Activated CD4-positive, alpha-beta T cell treated with anti-CD3 and anti-CD28 coated beads, Interleukin-2, amount 50 U/mL, for 48 hours (primary cell): ENCODE results near the gene DDI2.
"Not testable (repeated sequence)": the region's sequence is repeated elsewhere in the genome, so short reads cannot be mapped to it uniquely, and the experiment has no call there.

Experiments
- DNase-seq, 2 experiments: peaks; one replicate each; pipeline ENCODE4 v3.0.0-alpha.2; 2020

The DDI2 gene

GRCh38 chr1:15637826-15638225 lies 20.6 kb downstream of the DDI2 start:
- DNase-seq: no peak

- DNase-seq: no peak
These were observed 22.0 kb downstream of the DDI2 start for GRCh38 chr1:15639262-15639661.

DNA sequence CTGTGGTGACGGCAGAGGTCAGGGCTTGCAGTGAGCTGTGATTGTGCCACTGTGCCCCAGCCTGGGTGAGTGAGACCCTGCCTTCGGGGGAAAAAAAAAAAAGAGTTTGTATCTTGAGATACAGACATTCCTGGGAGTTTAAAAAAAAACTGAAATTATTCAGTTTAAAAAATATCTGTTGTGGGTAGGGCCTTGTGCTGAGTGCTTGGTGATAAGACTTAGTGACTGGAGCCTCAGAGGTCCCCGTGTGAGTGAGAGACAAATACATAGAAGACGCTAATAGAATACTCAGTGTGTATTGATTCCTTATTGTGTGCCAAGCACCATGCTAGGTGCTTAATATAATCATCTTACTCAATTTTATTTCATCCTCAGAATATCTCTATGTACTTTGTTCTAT lies 22.7 kb downstream of the DDI2 start:
- DNase-seq: no peak

DNA sequence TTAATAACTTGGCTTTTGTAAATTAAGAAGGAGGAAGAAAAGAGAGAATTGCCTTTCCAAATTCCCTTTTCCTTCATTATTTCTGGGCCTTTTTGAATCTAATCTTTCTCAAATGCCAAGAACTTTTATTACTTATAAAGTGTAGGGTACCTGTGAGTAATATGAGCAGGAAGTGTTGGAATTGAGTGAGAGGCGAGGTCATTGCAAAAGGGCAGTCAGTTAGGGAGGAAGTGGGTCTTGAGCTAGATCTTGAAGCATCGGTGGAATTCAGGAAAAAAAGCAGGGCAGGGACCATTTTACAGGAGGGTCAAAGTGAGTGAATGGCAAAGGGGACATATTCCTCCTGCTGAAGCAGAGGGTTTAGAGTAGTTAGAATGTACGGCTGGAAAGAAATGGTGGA lies 23.4 kb downstream of the DDI2 start:
- no peak for DNase-seq

- DNase-seq: no peak
These were observed 32.7 kb downstream of the DDI2 start for GRCh38 chr1:15649937-15650336.

GRCh38 chr1:15650433-15650832 lies 33.2 kb downstream of the DDI2 start:
- DNase-seq: no peak

DNA sequence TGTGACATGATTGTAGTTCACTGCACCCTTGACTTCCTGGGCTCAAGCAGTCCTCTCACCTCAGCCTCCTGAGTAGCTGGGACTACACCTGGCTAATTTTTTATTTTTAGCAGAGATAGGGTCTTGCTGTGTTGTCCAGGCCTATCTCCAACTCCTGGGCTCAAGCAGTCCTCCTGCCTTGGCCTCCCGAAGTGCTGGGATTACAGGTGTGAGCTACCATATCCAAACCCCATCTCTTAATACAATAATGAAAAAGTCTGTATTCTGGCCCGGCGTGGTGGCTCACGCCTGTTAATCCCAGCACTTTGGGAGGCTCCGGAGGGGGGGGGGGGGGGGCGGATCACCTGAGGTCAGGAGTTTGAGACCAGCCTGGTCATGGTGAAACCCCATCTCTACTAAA lies 34.9 kb downstream of the DDI2 start:
- not testable (repeated sequence) for DNase-seq

DNA sequence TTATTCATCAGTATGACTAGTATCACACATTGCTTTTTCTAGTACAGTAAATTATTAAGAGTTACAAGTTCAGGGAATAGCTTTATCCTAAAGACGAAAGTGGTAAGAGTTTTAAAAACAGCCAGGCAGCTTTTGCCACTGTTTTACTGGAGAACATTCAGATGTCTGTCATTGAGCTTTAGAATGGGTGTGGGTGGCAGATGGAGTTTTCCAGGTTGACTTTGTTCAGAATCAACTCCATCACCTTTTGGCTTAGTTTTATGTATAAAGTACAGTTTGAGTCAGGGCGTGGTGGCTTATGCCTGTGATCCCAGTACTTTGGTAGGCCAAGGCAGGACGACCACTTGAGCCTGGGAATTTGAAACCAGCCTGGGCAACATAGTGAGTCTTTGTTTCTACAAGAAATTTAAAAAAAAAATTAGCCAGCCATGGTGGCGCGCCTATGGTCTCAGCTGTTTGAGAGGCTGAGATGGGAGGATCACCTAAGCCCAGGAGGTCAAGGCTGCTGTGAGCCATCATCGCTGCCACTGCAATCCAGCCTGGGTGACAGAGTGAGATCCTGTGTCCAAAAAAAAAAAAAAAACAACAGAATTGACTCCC lies 36.9 kb downstream of the DDI2 start:
- no peak for DNase-seq

GRCh38 chr1:15656464-15656863 lies 39.2 kb downstream of the DDI2 start:
- DNase-seq: no peak

DNA sequence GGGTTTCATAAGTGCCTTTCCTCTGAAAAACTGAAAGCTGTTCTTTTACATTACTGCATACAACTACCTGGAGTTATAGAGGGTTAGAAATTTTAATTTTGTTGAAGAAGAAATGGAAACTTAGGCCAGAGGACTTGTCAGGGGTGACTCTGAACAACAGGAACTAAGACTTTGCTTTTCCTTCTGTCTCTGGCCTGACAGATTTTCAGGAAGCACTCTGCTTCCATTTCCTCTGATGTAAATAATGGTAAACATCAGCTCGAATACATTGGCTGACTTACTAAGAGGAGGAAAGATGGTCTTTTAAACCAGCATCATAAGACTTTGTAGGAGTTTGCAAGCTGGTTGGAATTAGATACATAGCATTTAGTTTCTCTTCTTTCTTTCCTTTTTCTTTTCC lies 39.8 kb downstream of the DDI2 start:
- no peak for DNase-seq

- DNase-seq: no peak
These were observed 42.9 kb downstream of the DDI2 start for GRCh38 chr1:15660151-15660550.

GRCh38 chr1:15662477-15662876 lies 45.2 kb downstream of the DDI2 start:
- no peak for DNase-seq

- no peak for DNase-seq
These were observed 46.7 kb downstream of the DDI2 start for GRCh38 chr1:15663925-15664324.

GRCh38 chr1:15667362-15667761 lies 50.1 kb downstream of the DDI2 start:
- no peak for DNase-seq

- no peak for DNase-seq
These were observed 51.0 kb downstream of the DDI2 start for GRCh38 chr1:15668089-15668754.

- DNase-seq: no peak
These were observed 51.8 kb downstream of the DDI2 start for GRCh38 chr1:15669074-15669473.

DNA sequence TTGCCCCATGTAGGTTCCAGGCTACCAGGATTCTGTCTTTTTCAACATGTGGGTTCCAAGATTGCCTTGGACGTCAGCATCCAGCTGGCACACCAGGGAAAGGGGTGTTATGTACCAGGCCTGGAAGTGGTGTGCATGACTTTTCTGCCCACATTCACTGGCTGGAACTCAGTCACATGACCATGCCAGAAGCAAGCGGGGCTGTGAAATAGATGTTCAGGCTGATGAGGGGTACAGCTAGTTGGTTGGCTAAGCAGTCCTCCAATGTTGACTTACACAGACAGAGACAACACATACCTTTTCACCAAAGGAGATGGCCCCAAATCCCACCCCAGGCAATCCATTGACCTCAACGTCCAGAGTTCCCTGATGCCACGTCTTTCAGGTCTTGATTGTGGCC lies 52.6 kb downstream of the DDI2 start:
- no peak for DNase-seq

DNA sequence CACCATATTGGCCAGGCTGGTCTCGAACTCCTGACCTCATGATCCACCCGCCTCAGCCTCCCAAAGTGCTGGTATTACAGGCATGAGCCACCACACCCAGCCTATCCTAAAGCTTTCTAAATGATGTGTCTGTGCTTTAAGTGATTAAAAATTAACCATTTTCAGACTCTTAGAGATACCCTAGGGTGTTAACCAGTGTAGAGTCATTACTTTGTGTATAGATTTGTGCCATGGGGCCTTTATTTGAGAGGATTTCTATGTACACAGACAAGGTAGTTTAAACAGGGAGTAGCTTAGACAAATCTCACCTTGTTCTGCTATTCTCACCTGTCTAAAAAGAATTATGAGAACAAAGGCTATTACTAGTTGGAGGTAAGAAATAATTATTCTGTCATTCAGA lies 54.2 kb downstream of the DDI2 start:
- DNase-seq: no peak

DNA sequence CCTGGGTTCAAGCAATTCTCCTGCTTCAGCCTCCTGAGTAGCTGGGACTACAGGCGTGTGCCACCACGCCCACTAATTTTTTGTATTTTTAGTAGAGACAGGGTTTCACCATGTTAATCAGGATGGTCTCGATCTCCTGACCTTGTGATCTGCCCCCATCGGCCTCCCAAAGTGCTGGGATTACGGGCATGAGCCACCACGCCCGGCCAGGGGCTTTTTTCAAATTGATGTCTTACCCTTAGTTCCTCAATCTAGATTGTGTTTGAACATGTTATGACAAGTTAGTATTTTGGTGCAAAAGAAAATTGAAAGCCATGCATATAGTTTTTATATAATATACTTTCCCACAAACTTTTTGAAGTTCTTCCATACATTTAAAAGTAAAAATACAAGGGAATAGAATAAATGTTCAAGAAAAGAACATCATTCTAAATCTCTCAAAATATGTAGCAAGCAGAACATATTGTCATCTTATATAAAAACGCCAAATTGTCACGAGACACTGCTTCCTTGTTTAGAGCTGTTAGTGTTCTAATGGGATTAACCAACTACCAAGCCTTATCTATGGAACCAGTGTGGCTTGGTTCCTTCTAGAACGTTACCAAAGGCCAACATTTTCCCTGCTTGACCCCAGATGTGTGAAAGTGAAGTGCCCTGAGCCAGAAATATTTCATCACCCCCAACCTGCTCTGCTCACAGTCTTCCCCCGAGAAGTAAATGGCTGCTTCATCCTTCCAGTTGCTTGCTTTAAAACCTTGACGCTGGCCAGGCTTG lies 57.3 kb downstream of the DDI2 start:
- no peak for DNase-seq

DNA sequence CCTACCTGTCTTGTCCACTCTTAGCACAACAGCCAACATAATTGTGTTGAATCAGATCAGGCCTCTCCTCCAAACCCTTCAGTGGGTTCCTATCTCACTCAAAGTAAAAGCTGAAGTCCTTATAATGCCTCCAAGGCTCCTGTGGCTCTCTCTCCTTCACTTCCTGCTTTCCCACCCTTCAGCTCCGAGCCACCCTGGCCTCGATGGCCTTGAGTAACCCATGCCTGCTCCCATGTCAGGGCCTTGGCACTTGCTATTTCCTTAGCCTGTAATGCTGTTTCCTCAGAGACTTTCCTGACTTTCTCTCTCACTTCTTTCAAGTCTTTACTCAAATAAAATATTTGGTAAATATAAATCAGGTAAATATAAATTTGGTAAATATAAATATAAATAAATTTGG lies 58.8 kb downstream of the DDI2 start:
- no peak for DNase-seq

- DNase-seq: no peak
These were observed 59.7 kb downstream of the DDI2 start for GRCh38 chr1:15676688-15677661.

GRCh38 chr1:15678578-15678977 lies 61.3 kb downstream of the DDI2 start:
- DNase-seq: no peak

DNA sequence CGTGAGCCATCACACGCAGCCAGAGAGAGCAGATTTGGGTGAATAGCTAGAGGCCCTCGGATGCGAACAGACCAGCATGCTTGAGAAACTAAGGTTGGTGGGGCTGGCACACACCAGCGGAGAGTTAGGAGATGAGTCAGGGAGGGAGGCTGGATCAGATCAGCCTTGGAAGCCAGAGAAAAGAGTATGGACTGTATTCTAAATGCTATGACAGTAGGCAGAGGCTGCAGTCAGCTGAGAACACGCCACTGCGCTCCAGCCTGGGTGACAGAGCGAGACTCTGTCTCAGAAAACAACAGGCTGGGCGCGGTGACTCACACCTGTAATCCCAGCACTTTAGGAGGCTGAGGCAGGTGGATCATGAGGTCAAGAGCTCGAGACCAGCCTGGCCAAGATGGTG lies 62.9 kb downstream of the DDI2 start:
- no peak for DNase-seq
